Measurements from ENCODE around the gene FYN.

- TF ChIP-seq CTCF (IDR thresholded peaks at IDR 0.05) (no peak), POLR2A (IDR thresholded peaks at IDR 0.05) (no peak), POLR2AphosphoS5 (IDR thresholded peaks at IDR 0.05) (no peak)
Measured at GRCh38 chr6:111885373-111886027, 12.2 kb upstream of the FYN start.
